Panc1 (cell line): Measurements from ENCODE around the gene PADI1. TPM values are rescaled to one million over a fixed set of nuclear protein-coding genes. Genes with fewer than 3 reads are reported as not detected.

Experiments used
- ATAC-seq: fragments of 200-7000 bp; cut with Tn5 transposase; 2 replicates; pipeline ENCODE4 v1.9.1; 2020; ENCODE audit warnings: mild to moderate bottlenecking, moderate library complexity
- BruUV-seq: library from RNA; stranded (reverse); fragments of 400-500 nt; replicated peaks from 2 replicates; lab custom pipeline; 2021; lab: Mats Ljungman, UMichigan
- CTCF ChIA-PET: fragments of 300-600 bp; sonication (Branson Sonifier 250); formaldehyde crosslinking; loops from one replicate; lab custom pipeline; 2022; ENCODE audit warnings: antibody characterized with exemption; lab: Charles Lee
- POLR2A ChIA-PET: fragments of 300-600 bp; sonication (Branson Sonifier 250); formaldehyde crosslinking; loops from one replicate; lab custom pipeline; 2022; ENCODE audit warnings: antibody characterized with exemption; lab: Charles Lee
- DNase-seq: peaks from one replicate; pipeline ENCODE4 v3.0.0-alpha.2; 2010; ENCODE audit warnings: low read depth, low spot score
- H3K27ac ChIP-seq: 2 replicates; pipeline ENCODE4 v1.5.1; 2011; ENCODE audit warnings: mild to moderate bottlenecking, low read length, inconsistent platforms
- H3K27me3 ChIP-seq: fragments of 200-500 bp; sonication (Bioruptor generic); 2 replicates; pipeline ENCODE4 v1.6.0; 2014; ENCODE audit warnings: low read length, inconsistent platforms; ENCODE audit not compliant: control insufficient read depth, insufficient read depth
- H3K36me3 ChIP-seq: fragments of 200-500 bp; sonication (Bioruptor generic); 2 replicates; pipeline ENCODE4 v1.5.1; 2014; ENCODE audit warnings: inconsistent platforms, mild to moderate bottlenecking, low read length, moderate library complexity; ENCODE audit not compliant: control insufficient read depth, insufficient read depth
- H3K4me1 ChIP-seq: 2 replicates; pipeline ENCODE4 v1.5.1; 2011; ENCODE audit warnings: inconsistent platforms, mild to moderate bottlenecking, low read length, moderate library complexity; ENCODE audit not compliant: control insufficient read depth, insufficient read depth
- H3K4me3 ChIP-seq, 2 experiments: 2 replicates each; pipeline ENCODE4 v1.5.1; 2011 to 2012; ENCODE audit warnings: low read depth in 2 of 2, low read length in 2 of 2, mild to moderate bottlenecking in 2 of 2, inconsistent platforms in 1 of 2, moderate library complexity in 1 of 2
- H3K9me3 ChIP-seq: fragments of 200-500 bp; sonication (Bioruptor generic); 2 replicates; pipeline ENCODE4 v1.5.1; 2014; ENCODE audit warnings: low read depth, mild to moderate bottlenecking, inconsistent platforms, low read length, moderate library complexity; ENCODE audit not compliant: control insufficient read depth, insufficient read depth
- CTCF ChIP-seq: fragments of 450-650 bp; IDR thresholded peaks from 2 replicates; pipeline ENCODE4 v1.5.1; 2017; ENCODE audit warnings: mild to moderate bottlenecking
- POLR2AphosphoS5 ChIP-seq: IDR thresholded peaks from 2 replicates; pipeline ENCODE4 v1.6.1; 2012; ENCODE audit warnings: mild to moderate bottlenecking, low read depth, low read length, moderate library complexity
- REST ChIP-seq, 2 experiments: IDR thresholded peaks; 2 replicates each; pipeline ENCODE4 v1.6.1; 2011 to 2012; ENCODE audit warnings: low read depth in 2 of 2, control low read depth in 1 of 2, low read length in 1 of 2, mild to moderate bottlenecking in 1 of 2, moderate library complexity in 1 of 2; ENCODE audit not compliant: insufficient read depth in 1 of 2
- SIN3A ChIP-seq: IDR thresholded peaks from 2 replicates; pipeline ENCODE4 v1.6.1; 2012; ENCODE audit warnings: low read depth, mild to moderate bottlenecking, low read length, moderate library complexity, borderline replicate concordance; ENCODE audit not compliant: insufficient read depth
- TCF7L2 ChIP-seq: IDR thresholded peaks from 2 replicates; pipeline ENCODE4 v1.6.1; 2011; ENCODE audit warnings: mild to moderate bottlenecking, low read depth, low read length, inconsistent platforms
- in situ Hi-C: cut with HindIII; loops from 2 replicates; pipeline ENCODE4 v1.10.0; 2016; ENCODE audit warnings: low sequenced_read_pairs, low pct_unique_long_range_greater_than_20kb
- intact Hi-C: fragments of 100-400 bp; cut with micrococcal nuclease; formaldehyde crosslinking; loops from one replicate; pipeline ENCODE4 v1.10.0; 2022; ENCODE audit not compliant: unreplicated experiment
- total RNA-seq: library from RNA; stranded (reverse); gene quantifications from one replicate; pipeline ENCODE4 v1.2.1, GENCODE V29; 2021; ENCODE audit not compliant: unreplicated experiment

The PADI1 gene
- total RNA-seq, 1 experiment from 2014 or later = 2.3 TPM

- H3K27me3 ChIP-seq = no peaks in the 10 kb centered on the region
- ATAC-seq (no peak), DNase-seq (no peak)
- in situ Hi-C loops (no loop called here), intact Hi-C loops (no loop called here)
- TF ChIP-seq CTCF (no peak), SIN3A (no peak), REST (IDR thresholded peaks at IDR 0.05; ENCODE audit: insufficient read depth in 1 of 2, low read depth in 2 of 2, low read length in 1 of 2) (no peak), POLR2AphosphoS5 (no peak), TCF7L2 (no peak)
- H3K36me3 ChIP-seq = no peaks in the 10 kb centered on the region
- no TSS peak for BruUV-seq
- H3K9me3 ChIP-seq = no peaks in the 10 kb centered on the region
- POLR2A ChIA-PET = no interaction called here
- CTCF ChIA-PET = interaction anchor here (0.6 to 1.0 kb wide), 3 partner anchors 11 to 153 kb away, joined by 3 to 10 read pairs (median 3); no protein-coding TSS in a partner anchor
- H3K4me3 ChIP-seq = no peak overlapping the region
- H3K4me1 ChIP-seq = no peaks in the 10 kb centered on the region
- H3K27ac ChIP-seq = no peak overlapping the region
These were observed 72.7 kb downstream of the PADI1 start for GRCh38 chr1:17277511-17278159.

- ATAC-seq (no peak), DNase-seq (no peak)
- ChIA-PET CTCF (interaction anchor here (1.0 kb wide), 1 partner anchor 57 kb away, joined by 10 read pairs; no protein-coding TSS in a partner anchor), POLR2A (no interaction called here)
- no peaks in the 10 kb centered on the region for H3K36me3 ChIP-seq
- in situ Hi-C loops = no loop called here
- no peak overlapping the region for H3K27ac ChIP-seq
- no peaks in the 10 kb centered on the region; the same call in 1 of the 2 replicates for H3K27me3 ChIP-seq
- H3K4me3 ChIP-seq = no peak overlapping the region
- H3K4me1 ChIP-seq = no peaks in the 10 kb centered on the region
- BruUV-seq = no TSS peak
- no peaks in the 10 kb centered on the region for H3K9me3 ChIP-seq
- TF ChIP-seq POLR2AphosphoS5 = no peak
- no peak for TF ChIP-seq SIN3A
- no peak for TF ChIP-seq CTCF
- intact Hi-C loops = no loop called here
These were observed 74.3 kb downstream of the PADI1 start for GRCh38 chr1:17278996-17279830.
